BJ (cell line): ENCODE data around the gene RNF114. TPM values are rescaled to one million over a fixed set of nuclear protein-coding genes. Genes with fewer than 3 reads are reported as not detected.

Experiments used
- CTCF ChIA-PET: fragments of 350-600 bp; formaldehyde crosslinking; extraction: SDS; loops from one replicate; lab custom pipeline; 2021; ENCODE audit warnings: antibody characterized with exemption, inconsistent platforms; lab: Yijun Ruan, JAX
- POLR2A ChIA-PET: fragments of 300-600 bp; sonication (Branson Sonifier 250); formaldehyde crosslinking; extraction: SDS; loops from one replicate; lab custom pipeline; 2021; ENCODE audit warnings: antibody characterized with exemption; lab: Charles Lee
- DNase-seq: peaks from one replicate; pipeline ENCODE4 v3.0.0-alpha.2; 2011; ENCODE audit warnings: low read depth
- H3K27me3 ChIP-seq: 2 replicates; pipeline ENCODE4 v1.6.0; 2011; ENCODE audit warnings: low read length; ENCODE audit not compliant: control insufficient read depth, insufficient read depth
- H3K36me3 ChIP-seq: 2 replicates; pipeline ENCODE4 v1.5.1; 2011; ENCODE audit warnings: low read length; ENCODE audit not compliant: control insufficient read depth, insufficient read depth
- H3K4me3 ChIP-seq: 2 replicates; pipeline ENCODE4 v1.5.1; 2011; ENCODE audit warnings: low read depth, mild to moderate bottlenecking, control low read depth, low read length
- CTCF ChIP-seq: IDR thresholded peaks from 2 replicates; pipeline ENCODE4 v1.5.1; 2011; ENCODE audit warnings: low read depth, mild to moderate bottlenecking, control low read depth, inconsistent platforms, low read length, moderate library complexity; ENCODE audit not compliant: insufficient read depth
- polyA plus RNA-seq: library from polyadenylated mRNA; depleted of rRNA; stranded (reverse); fragments of >200 nt; gene quantifications from 2 replicates; pipeline ENCODE4 v1.2.3, GENCODE V29; 2011

The RNF114 gene
- polyA plus RNA-seq, 1 experiment = 53.6 TPM

- no peak for TF ChIP-seq CTCF
- Histone ChIP-seq H3K36me3 (peaks cover 3% of the 10 kb centered on the region), H3K4me3 (peak overlapping the region; percentile 28), H3K27me3 (no peaks in the 10 kb centered on the region)
- ChIA-PET CTCF (interaction anchor here (0.8 kb wide), 1 partner anchor 18 kb away, joined by 3 read pairs; no protein-coding TSS in a partner anchor), POLR2A (interaction anchor here (0.6 kb wide), 1 partner anchor 219 kb away, joined by 12 read pairs; no protein-coding TSS in a partner anchor)
- no peak for DNase-seq
These were observed 448 bp upstream of the RNF114 start for GRCh38 chr20:49935746-49936152.

- POLR2A ChIA-PET = interaction anchor here (0.5 kb wide), 1 partner anchor 59 kb away, joined by 6 read pairs; no protein-coding TSS in a partner anchor
- peaks cover 9% of the 10 kb centered on the region for H3K36me3 ChIP-seq
- no peaks in the 10 kb centered on the region for H3K27me3 ChIP-seq
- no peak for TF ChIP-seq CTCF
- no peak for DNase-seq
- CTCF ChIA-PET = interaction anchor here (1.0 kb wide), 1 partner anchor 134 kb away, joined by 4 read pairs; no protein-coding TSS in a partner anchor
- peak overlapping the region; percentile 96 for H3K4me3 ChIP-seq
These were observed 1.1 kb downstream of the RNF114 start for GRCh38 chr20:49937027-49937929.

GRCh38 chr20:49938173-49939163 is 2.3 kb downstream of the RNF114 start:
- TF ChIP-seq CTCF = no peak
- no peak for DNase-seq
- ChIA-PET CTCF (interaction anchor here (0.8 to 1.0 kb wide), 2 partner anchors 133 kb away, joined by 3 to 4 read pairs; no protein-coding TSS in a partner anchor), POLR2A (no interaction called here)
- no peaks in the 10 kb centered on the region for H3K27me3 ChIP-seq
- H3K4me3 ChIP-seq = peak overlapping the region; percentile 96
- peaks cover 11% of the 10 kb centered on the region for H3K36me3 ChIP-seq

GRCh38 chr20:49941456-49941855 is 5.3 kb downstream of the RNF114 start:
- ChIA-PET CTCF (no interaction called here), POLR2A (no interaction called here)
- H3K4me3 ChIP-seq = no peak overlapping the region
- peaks cover 17% of the 10 kb centered on the region for H3K36me3 ChIP-seq
- DNase-seq = no peak
- TF ChIP-seq CTCF = no peak
- no peaks in the 10 kb centered on the region for H3K27me3 ChIP-seq
